Measurements from ENCODE around the gene SPDYE16.
"Not testable (repeated sequence)": the region's sequence is repeated elsewhere in the genome, so short reads cannot be mapped to it uniquely, and the experiment has no call there.

DNA sequence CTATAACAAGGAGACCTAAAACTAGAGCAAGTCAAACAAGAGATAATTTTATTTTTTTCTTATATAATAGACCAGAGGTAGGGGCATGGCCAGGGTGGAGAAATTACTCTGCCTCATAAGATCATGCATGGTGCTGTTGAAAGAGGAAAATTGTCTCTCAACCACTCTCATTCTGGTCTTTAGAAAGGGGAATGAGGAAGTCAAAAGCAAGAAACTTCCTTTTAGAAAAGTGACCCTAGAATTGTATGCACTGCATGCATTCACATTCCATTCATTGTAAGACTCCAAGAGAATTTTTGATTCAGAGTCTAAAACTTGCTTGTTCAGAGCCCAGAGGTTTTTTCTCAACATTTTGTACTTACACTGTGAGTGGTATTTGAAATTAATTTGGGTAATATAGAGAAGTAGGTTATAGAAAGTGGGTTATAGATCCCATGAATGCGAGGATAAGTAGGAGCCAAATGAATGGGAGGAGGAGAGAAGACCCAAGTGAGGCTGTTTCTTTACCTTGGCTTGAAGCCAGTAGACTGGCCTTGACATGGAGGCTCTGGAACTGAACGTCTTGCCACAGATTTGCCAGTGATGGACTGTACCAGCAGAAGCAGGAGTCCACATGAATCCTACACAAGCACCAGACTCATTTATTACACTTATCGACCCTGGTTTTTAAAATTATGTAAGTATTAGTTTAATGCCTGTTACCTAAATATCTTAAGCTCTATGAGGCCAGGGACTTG is 33.0 kb upstream of the SPDYE16 start:
- TF ChIP-seq POLR2AphosphoS5, GABPA (IDR thresholded peaks at IDR 0.05; ENCODE audit: low read depth): not testable (repeated sequence)
- TF ChIP-seq, protein P1, sequence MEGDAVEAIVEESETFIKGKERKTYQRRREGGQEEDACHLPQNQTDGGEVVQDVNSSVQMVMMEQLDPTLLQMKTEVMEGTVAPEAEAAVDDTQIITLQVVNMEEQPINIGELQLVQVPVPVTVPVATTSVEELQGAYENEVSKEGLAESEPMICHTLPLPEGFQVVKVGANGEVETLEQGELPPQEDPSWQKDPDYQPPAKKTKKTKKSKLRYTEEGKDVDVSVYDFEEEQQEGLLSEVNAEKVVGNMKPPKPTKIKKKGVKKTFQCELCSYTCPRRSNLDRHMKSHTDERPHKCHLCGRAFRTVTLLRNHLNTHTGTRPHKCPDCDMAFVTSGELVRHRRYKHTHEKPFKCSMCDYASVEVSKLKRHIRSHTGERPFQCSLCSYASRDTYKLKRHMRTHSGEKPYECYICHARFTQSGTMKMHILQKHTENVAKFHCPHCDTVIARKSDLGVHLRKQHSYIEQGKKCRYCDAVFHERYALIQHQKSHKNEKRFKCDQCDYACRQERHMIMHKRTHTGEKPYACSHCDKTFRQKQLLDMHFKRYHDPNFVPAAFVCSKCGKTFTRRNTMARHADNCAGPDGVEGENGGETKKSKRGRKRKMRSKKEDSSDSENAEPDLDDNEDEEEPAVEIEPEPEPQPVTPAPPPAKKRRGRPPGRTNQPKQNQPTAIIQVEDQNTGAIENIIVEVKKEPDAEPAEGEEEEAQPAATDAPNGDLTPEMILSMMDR (IDR thresholded peaks at IDR 0.05; ENCODE audit: insufficient read depth, low read length) = not testable (repeated sequence)
- TF ChIP-seq, protein P2, sequence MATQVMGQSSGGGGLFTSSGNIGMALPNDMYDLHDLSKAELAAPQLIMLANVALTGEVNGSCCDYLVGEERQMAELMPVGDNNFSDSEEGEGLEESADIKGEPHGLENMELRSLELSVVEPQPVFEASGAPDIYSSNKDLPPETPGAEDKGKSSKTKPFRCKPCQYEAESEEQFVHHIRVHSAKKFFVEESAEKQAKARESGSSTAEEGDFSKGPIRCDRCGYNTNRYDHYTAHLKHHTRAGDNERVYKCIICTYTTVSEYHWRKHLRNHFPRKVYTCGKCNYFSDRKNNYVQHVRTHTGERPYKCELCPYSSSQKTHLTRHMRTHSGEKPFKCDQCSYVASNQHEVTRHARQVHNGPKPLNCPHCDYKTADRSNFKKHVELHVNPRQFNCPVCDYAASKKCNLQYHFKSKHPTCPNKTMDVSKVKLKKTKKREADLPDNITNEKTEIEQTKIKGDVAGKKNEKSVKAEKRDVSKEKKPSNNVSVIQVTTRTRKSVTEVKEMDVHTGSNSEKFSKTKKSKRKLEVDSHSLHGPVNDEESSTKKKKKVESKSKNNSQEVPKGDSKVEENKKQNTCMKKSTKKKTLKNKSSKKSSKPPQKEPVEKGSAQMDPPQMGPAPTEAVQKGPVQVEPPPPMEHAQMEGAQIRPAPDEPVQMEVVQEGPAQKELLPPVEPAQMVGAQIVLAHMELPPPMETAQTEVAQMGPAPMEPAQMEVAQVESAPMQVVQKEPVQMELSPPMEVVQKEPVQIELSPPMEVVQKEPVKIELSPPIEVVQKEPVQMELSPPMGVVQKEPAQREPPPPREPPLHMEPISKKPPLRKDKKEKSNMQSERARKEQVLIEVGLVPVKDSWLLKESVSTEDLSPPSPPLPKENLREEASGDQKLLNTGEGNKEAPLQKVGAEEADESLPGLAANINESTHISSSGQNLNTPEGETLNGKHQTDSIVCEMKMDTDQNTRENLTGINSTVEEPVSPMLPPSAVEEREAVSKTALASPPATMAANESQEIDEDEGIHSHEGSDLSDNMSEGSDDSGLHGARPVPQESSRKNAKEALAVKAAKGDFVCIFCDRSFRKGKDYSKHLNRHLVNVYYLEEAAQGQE (IDR thresholded peaks at IDR 0.05; ENCODE audit: insufficient replicate concordance, low read depth) = not testable (repeated sequence)
- peak; percentile 36; the same call in 1 of the 2 replicates for TF ChIP-seq SPI1 (IDR thresholded peaks at IDR 0.05; ENCODE audit: borderline replicate concordance, low read depth)
